Small intestine (tissue), 7 donors: ENCODE data around the gene XPR1. TPM values are rescaled to one million over a fixed set of nuclear protein-coding genes. Genes with fewer than 3 reads are reported as not detected.
"Not testable (repeated sequence)": the region's sequence is repeated elsewhere in the genome, so short reads cannot be mapped to it uniquely, and the experiment has no call there.

Experiments
- DNase-seq, 2 donors: peaks; one replicate each; pipeline versions ENCODE4 v3.0.0 to v3.0.0-alpha.2; 2013
- FAIRE-seq: peaks from 2 replicates; lab custom pipeline; 2012; peaks lifted over from hg19 to GRCh38; lab: Jason Lieb, UNC
- H3K27ac ChIP-seq, 3 donors: one replicate each; pipeline ENCODE4 v1.5.1; 2013; ENCODE audit warnings: low read length in 2 of 3, mild to moderate bottlenecking in 2 of 3, control low read depth in 1 of 3, inconsistent platforms in 1 of 3, low read depth in 1 of 3, moderate library complexity in 1 of 3
- H3K27me3 ChIP-seq, 3 donors: one replicate each; pipeline ENCODE4 v1.6.1; 2013; ENCODE audit warnings: low read length in 3 of 3, inconsistent platforms in 1 of 3; ENCODE audit not compliant: control insufficient read depth in 3 of 3, insufficient read depth in 3 of 3
- H3K36me3 ChIP-seq, 3 donors: one replicate each; pipeline ENCODE4 v1.6.1; 2013; ENCODE audit warnings: low read length in 3 of 3, inconsistent platforms in 1 of 3, low read depth in 1 of 3, mild to moderate bottlenecking in 1 of 3, moderate library complexity in 1 of 3; ENCODE audit not compliant: control insufficient read depth in 3 of 3, insufficient read depth in 2 of 3
- H3K4me1 ChIP-seq, 3 donors: one replicate each; pipeline ENCODE4 v1.6.1; 2013; ENCODE audit warnings: low read length in 2 of 3, inconsistent platforms in 1 of 3, low read depth in 1 of 3, mild to moderate bottlenecking in 1 of 3, moderate library complexity in 1 of 3; ENCODE audit not compliant: control insufficient read depth in 3 of 3, insufficient read depth in 2 of 3
- H3K4me3 ChIP-seq, 3 donors: one replicate each; pipeline ENCODE4 v1.5.1; 2013; ENCODE audit warnings: low read length in 3 of 3, control low read depth in 1 of 3, inconsistent platforms in 1 of 3, low read depth in 1 of 3, mild to moderate bottlenecking in 1 of 3, moderate library complexity in 1 of 3
- H3K9me3 ChIP-seq, 2 donors: one replicate each; pipeline ENCODE4 v1.6.1; 2013; ENCODE audit warnings: low read depth in 1 of 2, low read length in 1 of 2; ENCODE audit not compliant: control insufficient read depth in 2 of 2, insufficient read depth in 1 of 2
- WGBS, 3 donors: extraction: QIAGEN DNeasy Blood & Tissue Kit; methylation state at CpG; one replicate each; pipeline ENCODE4 v1.1.7; 2013; 5-methylcytosine and 5-hydroxymethylcytosine counted together
- polyA plus RNA-seq, 4 donors: library from polyadenylated mRNA; stranded (reverse) in 3 of 4; unstranded in 1 of 4; fragments of 200-250 nt in 3 of 4; fragments of 120-200 nt in 1 of 4; gene quantifications; one replicate each; pipeline versions ENCODE4 v1.2.1 to v1.2.3, GENCODE V29; 2013
- donor health status: healthy with polysubstance abuse.
- donor health status: control.
- donor health status: control.
- donor health status: Bipolar disorder and iron deficiency.
- donor health status: healthy.

The XPR1 gene
- polyA plus RNA-seq, 4 donors: 5.1 to 27.3 (median 8.5) TPM

- no peaks in the 10 kb centered on the region for H3K4me1 ChIP-seq
- H3K9me3 ChIP-seq: peaks cover 0 to 16% of the 10 kb centered on the region in 2 donors
- FAIRE-seq: no peak
- H3K27me3 ChIP-seq: no peaks in the 10 kb centered on the region
- H3K36me3 ChIP-seq: peaks cover 0 to 3% (median 0%) of the 10 kb centered on the region in 3 donors
- WGBS, 3 donors: 90 to 96% (median 94%) methylated on average over 1 of the region's 1 CpG
- peak in 1 of 2 donors; percentile 6 for DNase-seq
- H3K27ac ChIP-seq: no peak overlapping the region
- no peak overlapping the region for H3K4me3 ChIP-seq
Observed at GRCh38 chr1:180670681-180671080, 38.9 kb downstream of the XPR1 start.

GRCh38 chr1:180672105-180672504, 40.3 kb downstream of the XPR1 start:
- Histone ChIP-seq H3K27me3 (no peaks in the 10 kb centered on the region), H3K27ac (no peak overlapping the region), H3K4me3 (no peak overlapping the region), H3K9me3 (peaks cover 0 to 13% of the 10 kb centered on the region in 2 donors), H3K36me3 (peaks cover 0 to 3% (median 0%) of the 10 kb centered on the region in 3 donors), H3K4me1 (no peaks in the 10 kb centered on the region)
- FAIRE-seq: no peak
- DNase-seq: no peak

DNA sequence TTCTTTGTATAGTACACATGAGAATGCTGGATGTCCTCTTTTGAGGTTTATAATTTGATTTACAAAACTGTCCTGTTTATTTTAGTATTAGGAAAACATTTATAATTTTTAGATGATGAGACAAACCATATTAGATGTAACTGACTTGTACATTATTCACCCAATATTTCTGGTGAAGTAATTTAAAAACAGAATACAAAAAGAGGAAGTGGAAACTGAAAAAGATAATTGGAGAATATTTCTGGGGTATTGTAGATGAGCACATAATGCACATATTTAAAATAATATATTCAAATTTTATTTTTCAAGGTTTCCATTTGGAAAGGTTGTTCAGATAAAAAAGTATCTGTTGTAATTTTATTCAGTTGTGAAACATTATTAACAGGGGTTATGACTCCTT, 40.7 kb downstream of the XPR1 start:
- FAIRE-seq (peak; percentile 23), DNase-seq (no peak)
- no peak overlapping the region for H3K4me3 ChIP-seq
- H3K27ac ChIP-seq: no peak overlapping the region
- H3K27me3 ChIP-seq: no peaks in the 10 kb centered on the region
- H3K36me3 ChIP-seq: peaks cover 0 to 3% (median 0%) of the 10 kb centered on the region in 3 donors
- no peaks in the 10 kb centered on the region for H3K4me1 ChIP-seq
- peaks cover 0 to 13% of the 10 kb centered on the region in 2 donors for H3K9me3 ChIP-seq

DNA sequence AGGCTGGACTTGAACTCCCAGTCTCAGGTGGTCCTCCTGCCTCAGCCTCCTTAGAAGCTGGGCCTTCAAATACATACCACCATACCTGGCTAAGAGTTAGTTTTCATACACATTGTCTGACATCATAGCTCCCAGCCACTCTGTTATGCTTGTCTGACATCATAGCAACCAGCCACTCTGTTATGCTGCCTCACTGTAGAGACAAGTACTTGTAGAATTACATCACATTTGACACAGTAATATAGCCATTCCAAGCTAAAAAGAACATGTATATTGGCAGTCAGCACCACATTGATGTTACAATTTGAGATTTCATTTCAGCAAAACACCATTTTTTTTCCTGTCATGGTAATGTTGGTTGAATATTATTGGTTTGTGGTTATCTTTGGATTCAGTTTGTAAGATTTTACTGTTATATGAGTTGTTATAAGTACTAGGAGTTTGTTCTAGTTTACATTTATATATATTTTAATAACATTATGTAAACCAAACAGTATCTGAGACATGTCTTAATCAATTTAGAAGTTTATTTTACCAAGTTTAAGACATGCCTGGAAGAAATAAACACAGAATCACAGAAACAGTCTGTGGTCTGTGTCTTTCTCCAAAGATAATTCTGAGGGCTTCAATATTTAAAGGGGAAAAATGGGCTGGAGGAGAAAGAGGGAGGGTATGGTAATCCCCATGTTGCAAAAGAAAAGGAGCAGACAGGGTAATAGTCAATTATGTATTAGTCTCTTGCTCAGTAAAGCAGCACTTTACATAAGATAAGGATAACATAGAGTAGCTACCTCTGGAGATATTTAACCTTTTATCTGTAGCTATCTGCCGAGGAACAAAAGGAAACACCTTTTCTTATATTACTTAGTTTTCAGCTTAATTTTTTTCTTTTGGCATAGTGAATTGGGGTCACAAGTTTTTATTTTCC, 43.0 kb downstream of the XPR1 start:
- no peak for DNase-seq
- no peak for FAIRE-seq
- Histone ChIP-seq H3K36me3 (peaks cover 0 to 2% (median 0%) of the 10 kb centered on the region in 3 donors), H3K9me3 (peaks cover 0 to 11% of the 10 kb centered on the region in 2 donors), H3K4me3 (no peak overlapping the region), H3K27me3 (no peaks in the 10 kb centered on the region), H3K4me1 (no peaks in the 10 kb centered on the region), H3K27ac (peak overlapping the region in 1 of 3 donors; percentile 11)
- WGBS, 3 donors: 0% methylated on average over 1 of the region's 1 CpG

DNA sequence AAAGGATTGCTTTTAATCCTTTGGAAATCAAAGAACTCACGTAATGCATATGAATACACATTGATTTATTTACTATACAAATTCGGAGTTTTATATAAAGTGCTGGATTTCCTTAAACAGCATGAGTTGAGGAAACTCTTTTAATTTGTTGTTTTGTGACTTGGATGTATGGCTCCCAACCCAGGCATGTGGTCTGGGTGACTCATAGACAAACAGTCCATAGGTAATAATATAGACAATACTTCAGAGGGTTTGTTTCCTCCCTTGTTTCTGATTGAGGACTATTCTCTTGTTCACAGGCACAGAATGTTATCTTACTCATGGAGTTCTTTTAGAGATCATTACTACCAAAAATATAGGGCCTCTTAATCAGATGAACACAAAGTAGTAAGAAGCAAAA, 43.8 kb downstream of the XPR1 start:
- DNase-seq: peak; percentile 2 to 7
- 78 to 91% (median 89%) methylated on average over 2 of the region's 2 CpGs for WGBS, 3 donors
- H3K4me1 ChIP-seq: no peaks in the 10 kb centered on the region
- no peak for FAIRE-seq
- H3K27ac ChIP-seq: no peak overlapping the region
- no peaks in the 10 kb centered on the region for H3K27me3 ChIP-seq
- no peak overlapping the region for H3K4me3 ChIP-seq
- H3K36me3 ChIP-seq: peaks cover 0 to 2% (median 0%) of the 10 kb centered on the region in 3 donors
- peaks cover 0 to 15% of the 10 kb centered on the region in 2 donors for H3K9me3 ChIP-seq

- Histone ChIP-seq H3K4me1 (no peaks in the 10 kb centered on the region), H3K4me3 (no peak overlapping the region), H3K27ac (no peak overlapping the region), H3K36me3 (peaks cover 0 to 4% (median 0%) of the 10 kb centered on the region in 3 donors), H3K27me3 (no peaks in the 10 kb centered on the region), H3K9me3 (peaks cover 0 to 6% of the 10 kb centered on the region in 2 donors)
- DNase-seq (no peak), FAIRE-seq (no peak)
- 76 to 81% (median 81%) methylated on average over 7 of the region's 7 CpGs for WGBS, 3 donors
Observed at GRCh38 chr1:180680558-180681144, 48.8 kb downstream of the XPR1 start.

- not testable (repeated sequence) for H3K9me3 ChIP-seq, H3K36me3 ChIP-seq, H3K27ac ChIP-seq, H3K4me3 ChIP-seq, FAIRE-seq, DNase-seq, H3K4me1 ChIP-seq, H3K27me3 ChIP-seq
- WGBS, 3 donors: 78 to 96% (median 83%) methylated on average over 2 to 3 of the region's 3 CpGs
Observed at GRCh38 chr1:180683117-180683516, 51.3 kb downstream of the XPR1 start.

DNA sequence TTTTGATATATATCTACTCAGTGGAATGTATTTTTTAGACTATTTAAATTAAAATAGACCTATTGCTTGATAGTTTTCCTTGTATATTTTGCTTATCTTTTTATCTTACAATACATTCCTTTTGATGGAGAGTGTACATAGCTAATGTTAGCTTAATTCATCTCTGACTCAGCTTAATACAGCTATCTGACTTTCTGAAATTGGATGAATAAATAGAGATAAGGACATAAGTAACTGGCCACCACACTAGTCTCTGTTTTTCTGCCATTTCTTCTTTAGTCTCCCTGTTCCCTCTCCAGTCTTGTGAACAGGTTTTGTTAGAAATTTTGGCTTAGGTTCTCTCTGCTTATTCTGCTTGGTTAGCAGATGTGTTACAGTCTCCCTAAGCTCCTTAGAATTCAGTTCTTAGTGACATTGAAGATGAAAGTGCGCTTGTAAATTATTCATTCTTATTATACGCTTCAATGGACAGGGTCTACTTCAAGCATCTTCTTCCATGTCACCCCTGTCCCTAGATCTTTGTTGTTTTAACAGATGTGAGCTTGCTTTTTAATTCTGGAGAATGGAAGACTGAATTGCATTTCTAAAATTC, 59.6 kb downstream of the XPR1 start:
- 65 to 81% (median 70%) methylated on average over 2 of the region's 2 CpGs for WGBS, 3 donors
- H3K27ac ChIP-seq: no peak overlapping the region
- FAIRE-seq: no peak
- no peaks in the 10 kb centered on the region for H3K9me3 ChIP-seq
- DNase-seq: no peak
- no peaks in the 10 kb centered on the region for H3K27me3 ChIP-seq
- H3K4me1 ChIP-seq: no peaks in the 10 kb centered on the region
- no peaks in the 10 kb centered on the region for H3K36me3 ChIP-seq
- H3K4me3 ChIP-seq: no peak overlapping the region
